Nephron (organoid): ENCODE measurements around the gene WWC2.
A peak's percentile ranks its signal among the peaks of the same experiment; 100 is the strongest.

Source experiments
- H3K27ac Mint-ChIP-seq, 3 experiments: 2 replicates each; pipeline ENCODE4 v1.8.0; 2020; ENCODE audit warnings: mixed read lengths in 3 of 3, mild to moderate bottlenecking in 2 of 3, moderate library complexity in 1 of 3
- H3K27me3 Mint-ChIP-seq: 2 replicates; pipeline ENCODE4 v1.8.0; 2021; ENCODE audit warnings: low read depth, mild to moderate bottlenecking, moderate library complexity, mixed read lengths
- H3K36me3 Mint-ChIP-seq: 2 replicates; pipeline ENCODE4 v1.8.0; 2020; ENCODE audit warnings: low read depth, mixed read lengths
- H3K4me1 Mint-ChIP-seq: 2 replicates; pipeline ENCODE4 v1.8.0; 2020; ENCODE audit warnings: mixed read lengths
- H3K4me3 Mint-ChIP-seq, 3 experiments: 2 replicates each; pipeline ENCODE4 v1.8.0; 2020; ENCODE audit warnings: mild to moderate bottlenecking in 3 of 3, mixed read lengths in 3 of 3, moderate library complexity in 2 of 3
- H3K9me3 Mint-ChIP-seq: 2 replicates; pipeline ENCODE4 v1.8.0; 2020; ENCODE audit warnings: mixed read lengths
- TF ChIP-seq, protein P1 (sequence below), 3 experiments: fragments of 200-600 bp; sonication (generic); IDR thresholded peaks; one replicate each; pipeline ENCODE4 v1.5.0; 2021; ENCODE audit warnings: antibody characterized with exemption in 3 of 3; ENCODE audit not compliant: unreplicated experiment in 3 of 3

Gene WWC2

DNA sequence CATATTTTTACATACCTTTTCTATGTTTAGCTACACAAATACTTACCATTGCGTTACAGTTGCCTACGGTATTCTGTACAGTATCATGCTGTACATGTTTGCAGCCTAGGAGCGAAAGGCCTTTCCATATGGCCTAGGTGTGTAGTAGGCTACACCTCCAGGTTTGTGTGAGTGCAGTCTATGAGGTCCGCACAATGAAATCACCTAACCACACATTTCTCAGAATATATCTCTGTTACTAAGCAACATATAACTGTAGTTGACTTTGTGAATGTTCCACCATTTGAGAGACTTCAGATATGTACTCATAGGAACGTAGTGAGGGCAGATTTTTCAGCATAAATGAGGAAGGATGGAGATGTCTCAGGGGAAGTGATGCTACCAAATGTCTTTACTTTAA lies 62.6 kb downstream of the WWC2 start:
- Mint-ChIP-seq H3K4me3 (no peak overlapping the region), H3K36me3 (peaks cover 4% of the 10 kb centered on the region), H3K9me3 (no peaks in the 10 kb centered on the region), H3K27me3 (no peaks in the 10 kb centered on the region), H3K4me1 (peaks cover 22% of the 10 kb centered on the region), H3K27ac (no peak overlapping the region)
- TF ChIP-seq, protein P1, sequence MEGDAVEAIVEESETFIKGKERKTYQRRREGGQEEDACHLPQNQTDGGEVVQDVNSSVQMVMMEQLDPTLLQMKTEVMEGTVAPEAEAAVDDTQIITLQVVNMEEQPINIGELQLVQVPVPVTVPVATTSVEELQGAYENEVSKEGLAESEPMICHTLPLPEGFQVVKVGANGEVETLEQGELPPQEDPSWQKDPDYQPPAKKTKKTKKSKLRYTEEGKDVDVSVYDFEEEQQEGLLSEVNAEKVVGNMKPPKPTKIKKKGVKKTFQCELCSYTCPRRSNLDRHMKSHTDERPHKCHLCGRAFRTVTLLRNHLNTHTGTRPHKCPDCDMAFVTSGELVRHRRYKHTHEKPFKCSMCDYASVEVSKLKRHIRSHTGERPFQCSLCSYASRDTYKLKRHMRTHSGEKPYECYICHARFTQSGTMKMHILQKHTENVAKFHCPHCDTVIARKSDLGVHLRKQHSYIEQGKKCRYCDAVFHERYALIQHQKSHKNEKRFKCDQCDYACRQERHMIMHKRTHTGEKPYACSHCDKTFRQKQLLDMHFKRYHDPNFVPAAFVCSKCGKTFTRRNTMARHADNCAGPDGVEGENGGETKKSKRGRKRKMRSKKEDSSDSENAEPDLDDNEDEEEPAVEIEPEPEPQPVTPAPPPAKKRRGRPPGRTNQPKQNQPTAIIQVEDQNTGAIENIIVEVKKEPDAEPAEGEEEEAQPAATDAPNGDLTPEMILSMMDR (IDR thresholded peaks at IDR 0.05; ENCODE audit: unreplicated experiment in 3 of 3) = no peak

DNA sequence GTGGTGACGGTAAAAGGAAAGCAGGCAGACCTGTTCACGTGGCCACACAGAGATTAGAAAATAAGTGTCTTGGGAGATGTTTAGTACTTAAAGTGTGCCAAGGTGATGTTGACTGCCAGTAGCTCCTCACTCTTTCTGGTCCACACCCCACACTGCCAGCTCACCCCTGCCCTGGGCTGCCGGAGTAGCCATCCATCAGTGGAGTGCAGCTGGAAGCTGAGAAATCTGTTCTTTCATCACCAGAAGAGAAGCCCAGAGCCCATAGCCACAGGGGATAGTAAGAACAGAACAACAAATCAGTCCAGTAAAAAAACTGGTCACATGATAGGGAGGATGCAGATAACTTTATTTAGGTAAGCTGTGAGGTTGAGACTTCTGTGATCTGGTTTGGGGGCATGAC lies 64.1 kb downstream of the WWC2 start:
- H3K27me3 Mint-ChIP-seq = no peaks in the 10 kb centered on the region
- H3K27ac Mint-ChIP-seq = no peak overlapping the region
- no peaks in the 10 kb centered on the region for H3K9me3 Mint-ChIP-seq
- H3K36me3 Mint-ChIP-seq = peaks cover 3% of the 10 kb centered on the region
- no peak overlapping the region for H3K4me3 Mint-ChIP-seq
- peaks cover 22% of the 10 kb centered on the region for H3K4me1 Mint-ChIP-seq
- TF ChIP-seq, protein P1 (IDR thresholded peaks at IDR 0.05; ENCODE audit: unreplicated experiment in 3 of 3) = no peak

DNA sequence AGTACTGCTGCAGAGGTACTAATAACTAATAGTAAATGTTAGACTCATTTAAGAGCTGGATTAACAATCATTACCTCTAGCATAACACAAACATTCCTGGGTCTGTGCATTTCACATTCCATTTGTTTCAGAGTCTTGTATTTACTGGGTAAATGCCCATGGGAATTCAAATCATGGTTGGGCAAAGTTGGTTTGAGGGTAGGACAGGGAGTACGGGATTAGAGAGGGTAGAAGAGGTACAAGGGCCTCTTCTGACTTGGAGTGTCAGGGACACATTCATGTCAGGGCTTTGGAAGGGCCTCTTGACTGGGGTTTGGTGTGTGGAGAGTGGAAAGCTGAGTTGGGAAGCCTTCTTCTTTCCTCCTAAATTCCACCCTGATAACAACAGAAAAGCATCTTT lies 65.9 kb downstream of the WWC2 start:
- Mint-ChIP-seq H3K27ac (peak overlapping the region; percentile 57 to 93 (median 86)), H3K9me3 (no peaks in the 10 kb centered on the region), H3K4me3 (no peak overlapping the region), H3K4me1 (peaks cover 22% of the 10 kb centered on the region), H3K27me3 (no peaks in the 10 kb centered on the region), H3K36me3 (peaks cover 3% of the 10 kb centered on the region)
- TF ChIP-seq, protein P1 (IDR thresholded peaks at IDR 0.05; ENCODE audit: unreplicated experiment in 3 of 3) = no peak

DNA sequence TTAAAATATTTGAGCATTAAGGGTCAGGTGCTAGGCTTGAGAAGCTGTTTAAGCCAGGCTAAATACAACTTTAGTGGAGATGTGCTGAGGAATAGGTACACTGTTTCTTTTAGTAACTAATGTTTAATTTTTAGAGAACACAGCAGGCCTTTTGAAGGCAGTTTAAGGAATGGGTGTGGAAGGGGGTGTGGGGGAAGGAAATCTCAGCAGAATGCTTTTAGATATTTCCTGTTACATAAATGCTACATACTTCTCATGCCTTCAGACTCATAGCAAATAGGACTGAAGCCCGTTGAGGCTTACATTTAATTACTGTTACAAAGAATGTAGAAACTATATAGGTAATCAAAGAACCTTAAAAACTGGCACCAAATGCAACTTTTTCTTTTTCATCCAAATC lies 66.3 kb downstream of the WWC2 start:
- no peak overlapping the region for H3K4me3 Mint-ChIP-seq
- no peaks in the 10 kb centered on the region for H3K9me3 Mint-ChIP-seq
- H3K4me1 Mint-ChIP-seq = peaks cover 22% of the 10 kb centered on the region
- H3K27ac Mint-ChIP-seq = peak overlapping the region; percentile 57 to 93 (median 86)
- peaks cover 3% of the 10 kb centered on the region for H3K36me3 Mint-ChIP-seq
- TF ChIP-seq, protein P1 (IDR thresholded peaks at IDR 0.05; ENCODE audit: unreplicated experiment in 3 of 3) = no peak
- H3K27me3 Mint-ChIP-seq = no peaks in the 10 kb centered on the region

DNA sequence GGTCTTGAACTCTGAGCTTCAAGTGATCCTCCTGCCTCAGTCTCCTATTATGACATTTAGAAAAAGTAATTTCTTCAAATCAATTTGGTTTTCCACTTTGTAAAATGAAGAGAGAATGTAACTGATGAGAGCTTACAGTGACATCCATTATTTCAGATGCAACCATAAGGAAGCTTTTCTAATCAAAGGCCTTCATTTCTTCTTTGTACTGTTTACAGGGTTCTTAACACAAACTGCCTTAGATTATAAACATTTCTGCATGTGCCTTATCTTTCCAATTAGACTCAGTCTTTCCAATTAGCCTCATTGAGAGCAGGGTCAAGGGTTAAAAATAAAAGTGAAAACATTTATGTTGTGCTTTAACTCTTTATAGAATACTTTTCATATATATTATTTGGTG lies 71.8 kb downstream of the WWC2 start:
- H3K27me3 Mint-ChIP-seq = no peaks in the 10 kb centered on the region
- peaks cover 3% of the 10 kb centered on the region for H3K36me3 Mint-ChIP-seq
- H3K4me3 Mint-ChIP-seq = no peak overlapping the region
- no peak overlapping the region for H3K27ac Mint-ChIP-seq
- TF ChIP-seq, protein P1 (IDR thresholded peaks at IDR 0.05; ENCODE audit: unreplicated experiment in 3 of 3) = no peak
- H3K4me1 Mint-ChIP-seq = peaks cover 45% of the 10 kb centered on the region
- no peaks in the 10 kb centered on the region for H3K9me3 Mint-ChIP-seq

DNA sequence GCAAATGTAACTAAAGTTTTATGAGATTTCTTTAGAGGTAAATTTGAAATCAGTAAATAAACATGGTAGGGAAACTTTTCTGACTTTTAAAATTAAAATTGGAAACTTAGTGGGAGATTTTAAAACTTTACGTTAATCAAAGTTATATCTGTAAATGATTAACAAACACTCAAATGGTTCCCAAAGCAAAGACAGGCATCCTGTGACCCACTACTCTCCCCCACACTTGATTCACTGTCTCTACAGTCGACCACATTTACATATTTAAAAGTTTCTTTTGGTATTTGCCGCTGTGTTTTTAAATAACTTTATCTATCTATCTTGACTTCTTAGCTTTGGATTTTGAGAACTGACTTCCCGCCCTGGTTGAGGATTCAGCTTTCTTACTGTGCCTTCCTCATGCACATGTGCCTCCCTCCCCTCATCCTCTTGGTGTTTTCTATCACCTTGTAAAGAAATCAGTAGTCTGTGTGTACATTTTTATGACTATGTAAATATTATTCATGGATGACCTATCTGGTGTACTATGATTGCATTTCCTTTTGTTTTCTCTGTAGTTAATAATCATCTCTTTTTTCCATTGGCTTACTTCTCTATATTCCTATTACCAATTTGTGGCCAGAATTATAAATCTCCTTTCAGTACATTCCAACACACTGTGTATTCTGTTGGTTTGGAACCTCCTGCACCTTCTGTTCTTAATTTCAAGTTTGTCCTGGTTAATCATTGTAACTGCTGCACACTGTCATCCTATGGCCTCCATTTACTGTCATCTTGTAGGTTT lies 72.6 kb downstream of the WWC2 start:
- H3K27ac Mint-ChIP-seq = peak overlapping the region; percentile 38 to 77 (median 70)
- H3K27me3 Mint-ChIP-seq = no peaks in the 10 kb centered on the region
- H3K36me3 Mint-ChIP-seq = peaks cover 3% of the 10 kb centered on the region
- H3K9me3 Mint-ChIP-seq = no peaks in the 10 kb centered on the region
- TF ChIP-seq, protein P1 (IDR thresholded peaks at IDR 0.05; ENCODE audit: unreplicated experiment in 3 of 3) = no peak
- peaks cover 43% of the 10 kb centered on the region for H3K4me1 Mint-ChIP-seq
- peak overlapping the region in 1 of 3 experiments; percentile 10 for H3K4me3 Mint-ChIP-seq
